ENCODE measurements around the gene LARGE1.

LARGE1 gene

DNA sequence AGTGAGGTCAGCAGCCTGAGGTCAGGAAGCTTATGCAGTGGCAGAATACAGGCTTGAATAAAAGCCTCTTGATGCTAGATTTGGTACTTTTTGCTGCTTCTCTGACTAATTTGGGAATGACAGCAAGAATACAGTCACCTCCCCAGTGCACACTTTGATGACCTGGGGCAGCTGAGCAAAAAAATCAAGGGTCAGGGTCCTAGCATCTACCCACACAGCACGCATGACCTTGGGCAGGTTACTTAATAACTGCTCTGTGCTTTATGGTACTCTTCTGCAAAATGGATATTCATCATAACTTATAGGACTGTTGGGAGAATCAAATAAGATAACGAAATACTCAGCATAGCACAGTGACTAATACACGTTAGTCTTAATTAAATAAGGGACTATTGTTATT lies 518.0 kb downstream of the LARGE1 start:
- no peak overlapping the region for H3K27ac ChIP-seq
- no peak for TF ChIP-seq ZFX (IDR thresholded peaks at IDR 0.05; ENCODE audit: borderline replicate concordance)
- TF ChIP-seq, protein P1, sequence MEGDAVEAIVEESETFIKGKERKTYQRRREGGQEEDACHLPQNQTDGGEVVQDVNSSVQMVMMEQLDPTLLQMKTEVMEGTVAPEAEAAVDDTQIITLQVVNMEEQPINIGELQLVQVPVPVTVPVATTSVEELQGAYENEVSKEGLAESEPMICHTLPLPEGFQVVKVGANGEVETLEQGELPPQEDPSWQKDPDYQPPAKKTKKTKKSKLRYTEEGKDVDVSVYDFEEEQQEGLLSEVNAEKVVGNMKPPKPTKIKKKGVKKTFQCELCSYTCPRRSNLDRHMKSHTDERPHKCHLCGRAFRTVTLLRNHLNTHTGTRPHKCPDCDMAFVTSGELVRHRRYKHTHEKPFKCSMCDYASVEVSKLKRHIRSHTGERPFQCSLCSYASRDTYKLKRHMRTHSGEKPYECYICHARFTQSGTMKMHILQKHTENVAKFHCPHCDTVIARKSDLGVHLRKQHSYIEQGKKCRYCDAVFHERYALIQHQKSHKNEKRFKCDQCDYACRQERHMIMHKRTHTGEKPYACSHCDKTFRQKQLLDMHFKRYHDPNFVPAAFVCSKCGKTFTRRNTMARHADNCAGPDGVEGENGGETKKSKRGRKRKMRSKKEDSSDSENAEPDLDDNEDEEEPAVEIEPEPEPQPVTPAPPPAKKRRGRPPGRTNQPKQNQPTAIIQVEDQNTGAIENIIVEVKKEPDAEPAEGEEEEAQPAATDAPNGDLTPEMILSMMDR (IDR thresholded peaks at IDR 0.05): no peak

DNA sequence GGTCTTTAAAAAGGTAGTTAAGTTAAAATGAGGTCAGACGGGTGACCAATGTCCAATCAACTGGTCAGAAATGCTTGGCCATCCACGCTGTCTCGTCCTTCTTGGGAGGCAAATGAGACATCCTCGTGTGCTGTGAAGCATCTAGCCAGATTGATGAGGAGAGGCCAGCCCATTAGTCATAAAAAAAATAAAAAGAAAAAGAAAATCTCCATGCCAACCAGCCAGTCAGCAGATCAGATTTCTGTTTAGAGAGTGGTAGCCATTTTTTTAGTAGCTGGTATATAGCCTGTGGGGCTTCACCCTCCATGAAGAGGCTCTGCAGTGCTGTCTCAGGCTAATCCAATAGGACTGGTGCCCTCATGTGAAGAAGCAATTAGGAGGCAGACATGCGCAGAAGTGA lies 519.0 kb downstream of the LARGE1 start:
- TF ChIP-seq, protein P1 (IDR thresholded peaks at IDR 0.05): no peak
- TF ChIP-seq ZFX (IDR thresholded peaks at IDR 0.05; ENCODE audit: borderline replicate concordance): no peak
- no peak overlapping the region for H3K27ac ChIP-seq

- H3K27ac ChIP-seq: no peak overlapping the region
- no peak for TF ChIP-seq ZFX (IDR thresholded peaks at IDR 0.05; ENCODE audit: borderline replicate concordance)
- TF ChIP-seq, protein P1 (IDR thresholded peaks at IDR 0.05): no peak
These were observed 519.4 kb downstream of the LARGE1 start for GRCh38 chr22:33400891-33401290.

GRCh38 chr22:33400061-33400840 lies 520.0 kb downstream of the LARGE1 start:
- no peak overlapping the region for H3K27ac ChIP-seq
- no peak for TF ChIP-seq ZFX (IDR thresholded peaks at IDR 0.05; ENCODE audit: borderline replicate concordance)
- TF ChIP-seq, protein P1 (IDR thresholded peaks at IDR 0.05): no peak

DNA sequence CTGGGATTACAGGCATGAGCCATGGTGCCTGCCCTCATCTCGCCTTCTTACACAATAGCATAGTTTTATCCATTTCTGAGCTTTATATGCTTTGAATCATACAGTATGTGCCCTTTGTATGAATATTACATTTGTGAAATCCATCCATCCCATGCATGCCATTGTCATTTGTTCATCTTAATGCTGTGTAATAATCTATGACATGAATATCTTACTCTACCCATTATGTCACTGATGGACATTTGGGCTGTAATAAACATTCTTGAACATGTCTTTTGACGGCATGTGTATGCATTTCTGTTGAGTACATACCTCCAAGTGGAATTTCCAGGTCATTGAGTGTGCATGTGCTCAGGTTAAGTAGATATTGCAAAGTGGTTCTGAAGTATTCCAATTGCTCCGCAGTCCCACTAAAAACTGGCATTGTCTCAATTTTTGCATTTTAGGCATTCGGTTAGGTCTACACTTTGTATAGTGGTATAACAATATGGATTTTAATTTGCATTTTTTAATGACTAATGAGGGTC lies 522.8 kb downstream of the LARGE1 start:
- TF ChIP-seq ZFX (IDR thresholded peaks at IDR 0.05; ENCODE audit: borderline replicate concordance): no peak
- TF ChIP-seq, protein P1 (IDR thresholded peaks at IDR 0.05): no peak
- no peak overlapping the region for H3K27ac ChIP-seq

DNA sequence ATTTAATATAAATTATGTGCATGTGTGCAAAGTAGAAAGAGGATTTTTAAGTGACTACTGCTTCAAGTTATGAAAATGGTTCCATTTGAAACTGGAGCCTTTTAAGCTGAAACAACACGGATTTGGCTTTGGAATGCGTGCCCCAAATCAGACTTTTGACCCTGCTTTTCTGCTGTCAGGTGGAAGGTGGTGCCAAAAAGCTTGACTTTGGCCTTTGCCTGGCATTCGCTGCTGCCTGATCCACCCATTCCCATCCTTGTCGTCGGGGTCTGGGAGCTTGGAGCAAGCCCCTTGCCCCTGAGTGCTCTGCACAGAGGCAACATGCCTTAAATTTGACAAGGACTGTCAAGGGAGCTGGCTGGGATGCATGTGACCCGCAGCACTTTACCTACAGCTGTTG lies 526.8 kb downstream of the LARGE1 start:
- TF ChIP-seq, protein P1 (IDR thresholded peaks at IDR 0.05): no peak
- no peak for TF ChIP-seq ZFX (IDR thresholded peaks at IDR 0.05; ENCODE audit: borderline replicate concordance)
- H3K27ac ChIP-seq: no peak overlapping the region

- no peak overlapping the region for H3K27ac ChIP-seq
- TF ChIP-seq, protein P1 (IDR thresholded peaks at IDR 0.05): no peak
These were observed 529.0 kb downstream of the LARGE1 start for GRCh38 chr22:33391298-33391697.
